ENCODE data around the gene MIA2.

GRCh38 chr14:39291701-39292100, 58.0 kb downstream of the MIA2 start:
- TF ChIP-seq CTCF (conservative IDR thresholded peaks at IDR 0.05), result no peak
- TF ChIP-seq EZH2 (IDR thresholded peaks at IDR 0.05; ENCODE audit: low read depth), result no peak
